Measurements from ENCODE around the gene TRIM46.
"Not testable (repeated sequence)": the region's sequence is repeated elsewhere in the genome, so short reads cannot be mapped to it uniquely, and the experiment has no call there.

TRIM46 gene

DNA sequence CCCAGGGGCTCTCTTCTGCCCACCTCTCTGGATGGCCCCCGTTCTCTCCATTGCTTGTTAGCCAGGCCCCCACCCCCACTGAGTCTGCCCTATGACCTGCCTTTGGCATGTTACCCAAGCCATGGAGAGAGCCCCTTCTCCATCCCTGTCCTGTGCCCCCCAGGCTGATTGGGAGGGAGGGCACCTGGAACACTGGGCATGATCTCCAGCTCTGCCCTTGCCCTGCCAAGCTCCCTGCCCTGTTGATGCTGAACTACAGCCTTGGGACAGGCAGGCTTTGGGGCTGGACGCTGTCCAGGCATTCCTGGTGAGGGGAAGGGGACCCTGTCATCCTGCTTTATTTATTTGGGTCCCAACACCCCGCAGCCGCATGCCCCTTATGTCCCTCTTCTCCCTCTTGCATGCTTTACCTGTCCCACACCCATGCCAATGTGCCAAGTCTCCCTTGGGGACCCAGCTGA lies 10.7 kb downstream of the TRIM46 start:
- Histone ChIP-seq H3K9me3 (ENCODE audit: control insufficient read depth in 1 of 2, low read length in 2 of 2) (no peaks in the 10 kb centered on the region), H3K4me3 (ENCODE audit: low read depth in 1 of 2, low read length in 2 of 2) (no peak overlapping the region), H3K36me3 (ENCODE audit: control insufficient read depth in 1 of 2, insufficient read depth in 2 of 2, low read length in 2 of 2) (no peaks in the 10 kb centered on the region), H3K27ac (ENCODE audit: low read length) (no peak overlapping the region), H3K27me3 (ENCODE audit: low read depth, low read length) (no peaks in the 10 kb centered on the region), H3K4me1 (ENCODE audit: control insufficient read depth in 1 of 2, insufficient read depth in 2 of 2, low read length in 2 of 2) (no peaks in the 10 kb centered on the region)

DNA sequence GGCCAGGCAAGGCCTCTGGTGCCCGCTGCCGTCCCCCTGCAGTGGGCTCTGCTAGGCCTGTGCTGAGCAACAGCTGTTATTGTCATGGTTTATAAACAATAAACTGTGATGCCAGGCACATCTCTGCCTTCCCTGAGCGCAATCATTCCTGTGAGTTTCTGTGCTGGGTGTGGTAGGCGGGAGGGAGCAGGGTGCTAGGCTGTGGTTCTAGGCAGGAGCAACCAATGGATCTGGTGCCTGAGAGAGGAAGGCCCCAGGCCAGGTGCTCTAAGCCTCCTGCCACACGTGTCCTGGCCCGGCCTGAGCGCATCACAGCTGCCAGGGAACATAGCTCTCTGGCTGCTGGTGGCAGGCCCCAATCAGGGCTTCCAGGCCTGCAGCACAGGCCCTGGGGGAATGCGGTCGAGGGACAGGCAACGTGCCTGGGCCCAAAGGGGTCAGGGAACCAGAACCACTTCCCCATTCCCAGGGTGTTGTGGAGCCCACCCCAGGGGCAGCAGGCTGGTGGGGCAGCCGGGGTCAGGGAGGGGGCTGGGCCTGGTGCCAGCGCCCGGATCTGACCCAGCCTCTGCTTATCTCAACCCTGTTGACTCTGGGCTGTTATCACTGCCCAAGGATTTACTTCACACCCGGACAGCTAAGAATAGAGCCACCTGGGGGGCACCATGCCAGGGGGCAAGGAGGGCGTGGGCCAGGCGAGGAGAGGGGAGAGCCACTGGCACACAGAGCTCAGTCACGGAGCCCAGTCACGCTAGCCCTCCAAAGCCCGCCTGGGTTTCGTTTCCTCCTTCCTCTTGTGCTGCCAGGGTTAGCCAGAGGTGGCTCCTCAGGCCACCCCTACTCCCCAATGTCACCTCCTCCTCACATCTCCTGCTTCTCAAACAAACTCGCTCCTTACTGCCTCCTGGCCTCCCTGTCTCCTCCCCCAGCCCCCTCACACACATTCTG lies 11.5 kb downstream of the TRIM46 start:
- H3K36me3 ChIP-seq (ENCODE audit: control insufficient read depth in 1 of 2, insufficient read depth in 2 of 2, low read length in 2 of 2) = no peaks in the 10 kb centered on the region
- H3K27ac ChIP-seq (ENCODE audit: low read length) = no peak overlapping the region
- H3K4me1 ChIP-seq (ENCODE audit: control insufficient read depth in 1 of 2, insufficient read depth in 2 of 2, low read length in 2 of 2) = no peaks in the 10 kb centered on the region
- no peaks in the 10 kb centered on the region for H3K27me3 ChIP-seq (ENCODE audit: low read depth, low read length)
- H3K9me3 ChIP-seq (ENCODE audit: control insufficient read depth in 1 of 2, low read length in 2 of 2) = no peaks in the 10 kb centered on the region
- H3K4me3 ChIP-seq (ENCODE audit: low read depth in 1 of 2, low read length in 2 of 2) = no peak overlapping the region

DNA sequence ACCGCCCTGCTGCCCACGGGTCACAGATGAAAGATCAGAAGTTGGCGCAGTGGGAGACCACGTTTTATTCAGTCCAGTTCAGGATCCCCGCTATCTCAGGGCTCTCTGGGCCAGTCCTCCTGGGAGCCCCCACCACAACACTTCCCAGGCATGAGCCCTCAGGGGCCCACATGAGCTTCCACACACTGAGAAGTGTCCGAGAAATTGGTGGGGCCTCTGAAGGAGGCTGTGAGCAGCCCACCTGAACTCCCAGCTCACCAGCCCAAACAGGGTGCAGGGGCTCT lies 12.1 kb downstream of the TRIM46 start:
- no peaks in the 10 kb centered on the region for H3K27me3 ChIP-seq (ENCODE audit: low read depth, low read length)
- no peak overlapping the region for H3K4me3 ChIP-seq (ENCODE audit: low read depth in 1 of 2, low read length in 2 of 2)
- H3K9me3 ChIP-seq (ENCODE audit: control insufficient read depth in 1 of 2, low read length in 2 of 2) = no peaks in the 10 kb centered on the region
- no peak overlapping the region for H3K27ac ChIP-seq (ENCODE audit: low read length)
- H3K36me3 ChIP-seq (ENCODE audit: control insufficient read depth in 1 of 2, insufficient read depth in 2 of 2, low read length in 2 of 2) = no peaks in the 10 kb centered on the region
- H3K4me1 ChIP-seq (ENCODE audit: control insufficient read depth in 1 of 2, insufficient read depth in 2 of 2, low read length in 2 of 2) = no peaks in the 10 kb centered on the region

DNA sequence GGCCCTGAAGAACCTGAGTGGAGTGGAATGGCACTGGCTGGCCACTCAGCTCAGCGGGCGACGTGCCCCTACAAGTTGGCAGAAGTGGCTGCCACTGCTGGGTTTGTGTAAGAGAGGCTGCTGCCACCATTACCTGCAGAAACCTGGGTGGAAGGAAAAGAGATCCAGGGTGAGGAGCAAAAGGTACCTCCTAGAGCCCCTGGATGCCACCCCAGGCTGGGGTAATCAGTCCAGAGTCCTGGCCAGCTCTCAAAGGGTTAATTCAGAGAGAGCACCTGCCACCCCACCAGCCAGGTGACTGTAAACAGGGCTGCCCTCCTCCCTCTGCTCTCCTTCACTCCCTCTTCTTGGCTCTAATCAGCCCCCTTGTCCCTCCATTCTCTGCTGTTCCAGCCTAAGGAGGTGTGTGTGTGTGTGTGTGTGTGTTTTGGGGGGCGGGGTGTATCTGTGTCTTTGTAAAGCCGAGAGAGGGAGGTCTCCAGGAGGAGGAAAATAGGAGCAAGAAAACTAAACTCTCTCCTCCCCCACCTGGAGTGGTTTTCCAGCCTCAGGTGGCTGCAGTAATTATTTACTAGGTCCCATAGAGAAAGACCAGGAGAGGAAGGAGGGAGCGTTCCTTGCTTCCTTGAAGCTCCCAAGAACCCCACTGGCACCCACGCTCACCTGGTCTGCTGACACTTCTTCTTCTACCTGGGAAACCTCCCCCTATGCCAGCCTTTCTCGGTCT lies 12.6 kb downstream of the TRIM46 start:
- H3K36me3 ChIP-seq (ENCODE audit: control insufficient read depth in 1 of 2, insufficient read depth in 2 of 2, low read length in 2 of 2) = no peaks in the 10 kb centered on the region
- H3K27me3 ChIP-seq (ENCODE audit: low read depth, low read length) = no peaks in the 10 kb centered on the region
- H3K4me1 ChIP-seq (ENCODE audit: control insufficient read depth in 1 of 2, insufficient read depth in 2 of 2, low read length in 2 of 2) = no peaks in the 10 kb centered on the region
- no peak overlapping the region for H3K4me3 ChIP-seq (ENCODE audit: low read depth in 1 of 2, low read length in 2 of 2)
- H3K27ac ChIP-seq (ENCODE audit: low read length) = no peak overlapping the region
- no peaks in the 10 kb centered on the region for H3K9me3 ChIP-seq (ENCODE audit: control insufficient read depth in 1 of 2, low read length in 2 of 2)

DNA sequence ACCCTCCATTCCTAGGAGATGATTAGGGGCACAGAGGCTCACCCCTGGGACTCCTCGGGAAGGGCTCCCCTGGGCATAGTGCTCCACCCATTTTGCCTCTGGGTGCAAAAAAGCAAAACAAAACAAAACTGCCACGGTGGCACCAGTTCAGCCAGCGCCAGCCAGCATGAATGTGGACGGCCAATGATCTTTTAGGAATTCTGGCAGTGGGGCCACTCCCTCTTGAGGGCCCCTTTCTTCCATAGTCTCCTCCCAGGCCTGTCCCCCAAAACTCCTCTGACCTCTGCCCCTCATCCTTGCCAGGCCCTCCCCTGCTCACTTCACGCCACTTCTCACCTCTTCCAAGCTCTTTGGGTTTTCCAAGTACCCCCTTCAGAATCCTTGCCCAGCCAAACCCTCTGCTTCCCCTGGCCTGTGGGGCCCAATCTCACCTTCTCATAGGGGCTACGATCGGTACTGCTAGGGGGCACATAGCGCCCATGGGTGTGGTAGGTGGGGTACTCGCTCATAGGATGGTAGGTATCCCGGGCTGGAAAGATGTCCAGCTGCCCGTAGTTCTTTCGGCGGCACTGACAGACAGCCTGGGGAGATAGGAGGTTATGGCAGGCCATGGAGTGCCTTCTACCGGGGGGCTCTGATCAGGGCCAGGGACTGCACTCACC lies 13.3 kb downstream of the TRIM46 start:
- peak overlapping the region; percentile 23 for H3K27ac ChIP-seq (ENCODE audit: low read length)

DNA sequence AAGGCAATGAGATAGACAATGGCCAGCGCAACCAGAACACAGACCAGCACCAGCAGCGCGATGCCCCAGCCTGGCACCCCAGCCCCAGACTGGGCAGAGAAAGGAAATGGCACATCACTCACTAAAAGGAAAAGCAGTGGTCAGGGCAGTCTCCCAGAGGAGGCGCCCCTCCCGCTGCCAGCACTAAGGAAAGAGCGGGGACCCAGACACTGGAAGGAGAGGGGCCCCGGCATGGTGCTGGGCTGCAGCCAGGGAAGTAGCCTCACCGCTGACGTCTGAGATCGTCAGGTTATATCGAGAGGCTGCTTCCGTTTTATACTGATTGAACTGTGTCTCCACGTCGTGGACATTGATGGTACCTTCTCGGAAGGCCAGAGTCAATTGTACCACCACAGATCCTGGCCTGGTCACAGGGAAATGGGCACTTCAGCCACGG lies 13.8 kb downstream of the TRIM46 start:
- no peaks in the 10 kb centered on the region for H3K9me3 ChIP-seq (ENCODE audit: control insufficient read depth in 1 of 2, low read length in 2 of 2)
- H3K27me3 ChIP-seq (ENCODE audit: low read depth, low read length) = no peaks in the 10 kb centered on the region
- no peak overlapping the region for H3K4me3 ChIP-seq (ENCODE audit: low read depth in 1 of 2, low read length in 2 of 2)
- H3K36me3 ChIP-seq (ENCODE audit: control insufficient read depth in 1 of 2, insufficient read depth in 2 of 2, low read length in 2 of 2) = no peaks in the 10 kb centered on the region
- H3K4me1 ChIP-seq (ENCODE audit: control insufficient read depth in 1 of 2, insufficient read depth in 2 of 2, low read length in 2 of 2) = no peaks in the 10 kb centered on the region
- no peak overlapping the region for H3K27ac ChIP-seq (ENCODE audit: low read length)

More for the DNA sequence above, 13.3 kb downstream of the TRIM46 start:
- Histone ChIP-seq H3K4me3 (ENCODE audit: low read depth in 1 of 2, low read length in 2 of 2) (no peak overlapping the region), H3K36me3 (ENCODE audit: control insufficient read depth in 1 of 2, insufficient read depth in 2 of 2, low read length in 2 of 2) (no peaks in the 10 kb centered on the region), H3K27me3 (ENCODE audit: low read depth, low read length) (no peaks in the 10 kb centered on the region), H3K9me3 (ENCODE audit: control insufficient read depth in 1 of 2, low read length in 2 of 2) (no peaks in the 10 kb centered on the region), H3K4me1 (ENCODE audit: control insufficient read depth in 1 of 2, insufficient read depth in 2 of 2, low read length in 2 of 2) (no peaks in the 10 kb centered on the region)

DNA sequence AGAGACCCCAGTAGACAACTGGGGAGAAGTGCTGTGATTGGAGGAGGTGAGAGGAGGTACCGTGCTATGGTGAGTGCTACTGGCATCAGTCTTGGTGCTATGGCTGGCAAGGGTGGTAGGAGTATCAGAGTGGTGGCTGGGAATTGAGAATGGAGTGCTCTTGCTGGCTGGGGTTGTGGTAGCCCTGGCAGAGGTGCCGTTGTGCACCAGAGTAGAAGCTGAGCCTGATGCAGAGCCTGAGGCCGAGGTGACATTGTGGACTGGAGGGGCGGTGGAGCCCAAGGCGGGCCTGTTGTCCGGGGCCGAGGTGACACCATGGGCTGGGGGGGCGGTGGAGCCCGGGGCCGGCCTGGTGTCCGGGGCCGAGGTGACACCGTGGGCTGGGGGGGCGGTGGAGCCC lies 14.6 kb downstream of the TRIM46 start:
- H3K27ac ChIP-seq (ENCODE audit: low read length) = no peak overlapping the region
- H3K27me3 ChIP-seq (ENCODE audit: low read depth, low read length) = no peaks in the 10 kb centered on the region
- no peaks in the 10 kb centered on the region for H3K36me3 ChIP-seq (ENCODE audit: control insufficient read depth in 1 of 2, insufficient read depth in 2 of 2, low read length in 2 of 2)
- peaks cover 0 to 3% of the 10 kb centered on the region in 2 donors for H3K4me1 ChIP-seq (ENCODE audit: control insufficient read depth in 1 of 2, insufficient read depth in 2 of 2, low read length in 2 of 2)
- no peak overlapping the region for H3K4me3 ChIP-seq (ENCODE audit: low read depth in 1 of 2, low read length in 2 of 2)
- H3K9me3 ChIP-seq (ENCODE audit: control insufficient read depth in 1 of 2, low read length in 2 of 2) = no peaks in the 10 kb centered on the region

DNA sequence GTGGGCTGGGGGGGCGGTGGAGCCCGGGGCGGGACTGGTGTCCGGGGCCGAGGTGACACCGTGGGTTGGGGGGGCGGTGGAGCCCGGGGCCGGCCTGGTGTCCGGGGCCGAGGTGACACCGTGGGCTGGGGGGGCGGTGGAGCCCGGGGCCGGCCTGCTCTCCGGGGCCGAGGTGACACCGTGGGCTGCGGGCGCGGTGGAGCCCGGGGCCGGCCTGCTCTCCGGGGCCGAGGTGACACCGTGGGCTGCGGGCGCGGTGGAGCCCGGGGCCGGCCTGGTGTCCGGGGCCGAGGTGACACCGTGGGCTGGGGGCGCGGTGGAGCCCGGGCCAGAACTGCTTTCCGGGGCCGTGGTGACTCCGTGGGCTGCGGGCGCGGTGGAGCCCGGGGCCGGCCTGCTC lies 16.3 kb downstream of the TRIM46 start:
- not testable (repeated sequence) for H3K9me3 ChIP-seq (ENCODE audit: control insufficient read depth in 1 of 2, low read length in 2 of 2); H3K4me3 ChIP-seq (ENCODE audit: low read depth in 1 of 2, low read length in 2 of 2); H3K36me3 ChIP-seq (ENCODE audit: control insufficient read depth in 1 of 2, insufficient read depth in 2 of 2, low read length in 2 of 2); H3K27ac ChIP-seq (ENCODE audit: low read length); H3K27me3 ChIP-seq (ENCODE audit: low read depth, low read length)
- H3K4me1 ChIP-seq (ENCODE audit: control insufficient read depth in 1 of 2, insufficient read depth in 2 of 2, low read length in 2 of 2) = peaks cover 3 to 14% of the 10 kb centered on the region in 2 donors

DNA sequence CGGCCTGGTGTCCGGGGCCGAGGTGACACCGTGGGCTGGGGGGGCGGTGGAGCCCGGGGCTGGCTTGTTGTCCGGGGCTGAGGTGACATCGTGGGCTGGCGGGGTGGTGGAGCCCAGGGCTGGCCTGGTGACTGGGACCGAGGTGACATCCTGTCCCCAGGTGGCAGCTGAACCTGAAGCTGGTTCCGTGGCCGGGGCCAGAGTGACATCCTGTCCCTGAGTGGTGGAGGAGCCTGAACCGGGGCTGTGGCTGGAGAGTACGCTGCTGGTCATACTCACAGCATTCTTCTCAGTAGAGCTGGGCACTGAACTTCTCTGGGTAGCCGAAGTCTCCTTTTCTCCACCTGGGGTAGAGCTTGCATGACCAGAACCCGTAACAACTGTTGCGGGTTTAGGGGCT lies 18.3 kb downstream of the TRIM46 start:
- Histone ChIP-seq H3K36me3 (ENCODE audit: control insufficient read depth in 1 of 2, insufficient read depth in 2 of 2, low read length in 2 of 2) (peaks cover 4 to 5% of the 10 kb centered on the region in 2 donors), H3K4me3 (ENCODE audit: low read depth in 1 of 2, low read length in 2 of 2) (peak overlapping the region in 1 of 2 donors; percentile 41), H3K9me3 (ENCODE audit: control insufficient read depth in 1 of 2, low read length in 2 of 2) (no peaks in the 10 kb centered on the region), H3K27ac (ENCODE audit: low read length) (peak overlapping the region; percentile 85), H3K4me1 (ENCODE audit: control insufficient read depth in 1 of 2, insufficient read depth in 2 of 2, low read length in 2 of 2) (peaks cover 3 to 17% of the 10 kb centered on the region in 2 donors), H3K27me3 (ENCODE audit: low read depth, low read length) (no peaks in the 10 kb centered on the region)

DNA sequence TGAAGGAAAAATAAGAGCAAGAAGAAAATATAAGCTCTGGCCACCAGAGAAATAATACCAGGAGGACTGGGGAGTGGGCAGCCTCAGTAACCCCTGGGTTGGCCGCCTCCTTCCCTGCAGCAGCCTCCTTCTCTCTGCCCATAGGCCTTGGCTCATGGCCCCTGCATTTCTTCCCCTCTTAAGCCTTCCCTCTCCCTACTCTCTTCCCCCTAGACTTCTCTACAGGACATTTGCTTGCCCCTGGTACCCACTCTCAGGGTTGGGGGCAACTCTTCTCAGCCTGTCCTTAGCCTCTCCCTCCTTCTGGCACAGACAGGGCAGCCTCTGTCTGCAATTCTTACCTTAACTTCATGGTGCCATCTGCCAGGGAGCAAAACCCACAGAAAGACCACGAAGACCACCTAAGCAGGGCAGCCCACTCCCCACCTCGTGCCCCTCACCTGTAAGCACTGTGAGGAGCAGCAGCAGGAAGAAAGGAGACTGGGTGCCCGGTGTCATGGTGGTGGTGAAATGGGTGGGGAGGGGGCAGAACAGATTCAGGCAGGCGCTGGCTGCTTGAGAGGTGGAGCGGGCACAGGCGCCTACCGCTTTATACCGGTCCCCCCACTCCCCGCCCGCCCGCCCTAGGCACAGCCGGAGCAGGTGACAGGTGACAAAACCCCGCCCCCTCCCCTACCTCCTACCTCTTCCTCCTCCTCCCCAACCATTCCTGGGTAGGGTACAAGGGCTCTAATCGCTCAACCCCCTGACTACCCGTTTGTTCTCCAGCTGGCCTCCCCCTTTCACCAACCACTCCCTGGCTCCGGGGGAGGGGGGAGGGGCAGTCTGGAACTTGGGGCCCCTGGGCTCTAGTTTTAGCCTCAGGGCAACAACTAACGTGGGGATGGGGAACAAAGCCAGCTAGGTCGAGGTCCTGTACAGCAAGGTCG lies 19.0 kb downstream of the TRIM46 start:
- H3K36me3 ChIP-seq (ENCODE audit: control insufficient read depth in 1 of 2, insufficient read depth in 2 of 2, low read length in 2 of 2) = peaks cover 6 to 12% of the 10 kb centered on the region in 2 donors
- H3K4me3 ChIP-seq (ENCODE audit: low read depth in 1 of 2, low read length in 2 of 2) = peak overlapping the region; percentile 61
- H3K27me3 ChIP-seq (ENCODE audit: low read depth, low read length) = no peaks in the 10 kb centered on the region
- no peaks in the 10 kb centered on the region for H3K9me3 ChIP-seq (ENCODE audit: control insufficient read depth in 1 of 2, low read length in 2 of 2)
- H3K4me1 ChIP-seq (ENCODE audit: control insufficient read depth in 1 of 2, insufficient read depth in 2 of 2, low read length in 2 of 2) = peaks cover 3 to 17% of the 10 kb centered on the region in 2 donors
- H3K27ac ChIP-seq (ENCODE audit: low read length) = peak overlapping the region; percentile 90
